Measurements from ENCODE around the gene CMC2. TPM values are rescaled to one million over a fixed set of nuclear protein-coding genes. Genes with fewer than 3 reads are reported as not detected.
A peak's percentile ranks its signal among the peaks of the same experiment; 100 is the strongest.

The CMC2 gene
- total and polyA plus RNA-seq, 2 of the 13 experiments (the other 11 are each of a cell fraction or from before 2014, with no cell fraction given), result 116 to 129 TPM

DNA sequence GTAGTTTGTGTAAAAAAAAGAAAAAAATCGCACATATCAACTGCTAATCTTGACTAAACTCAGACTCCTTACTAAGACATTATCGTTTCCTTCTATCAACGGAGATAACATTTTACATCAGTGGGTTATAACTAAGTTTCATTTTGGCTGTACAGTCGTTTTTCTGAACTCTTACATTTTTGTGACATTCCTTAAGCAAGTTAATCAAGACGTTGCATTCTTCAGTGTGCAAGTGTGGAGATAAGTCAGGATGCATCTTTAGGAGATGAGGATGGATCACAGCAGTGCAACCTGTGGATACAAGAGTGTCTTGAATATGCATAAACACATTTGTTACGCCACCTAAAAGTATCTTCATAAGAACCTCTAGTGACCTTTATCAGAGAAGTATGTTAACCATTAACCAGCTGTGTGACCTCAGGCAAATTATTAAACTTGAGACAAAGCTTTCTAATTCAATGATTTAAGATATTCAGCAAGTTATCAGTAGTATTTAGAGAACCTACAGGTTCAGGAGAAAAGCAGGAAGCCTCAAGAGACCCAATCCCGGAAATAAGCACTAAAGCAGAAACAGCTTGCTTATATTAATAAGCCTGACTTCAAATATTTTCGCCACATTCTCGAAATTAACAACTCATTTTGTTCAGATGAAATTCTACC is 9.4 kb downstream of the CMC2 start:
- H3K4me3 ChIP-seq (replicated peaks in 1 of 3; ENCODE audit: insufficient read depth in 1 of 3, low read depth in 2 of 3, low read length in 3 of 3), result peak overlapping the region; percentile 27 to 52 (median 32); a peak in 5 of 6 replicates
- no peaks in the 10 kb centered on the region for H3K27me3 ChIP-seq (ENCODE audit: control insufficient read depth in 1 of 2, insufficient read depth in 2 of 2, low read length in 2 of 2)
- FAIRE-seq (peak; percentile 60), DNase-seq (ENCODE audit: low spot score) (peak; percentile 83), ATAC-seq (peak; percentile 73)
- H3K9me3 ChIP-seq (ENCODE audit: low read length), result no peaks in the 10 kb centered on the region; the same call in 1 of the 2 replicates
- H4K20me1 ChIP-seq (ENCODE audit: insufficient read depth, low read length), result no peaks in the 10 kb centered on the region
- intact Hi-C loops (cut with micrococcal nuclease; ENCODE audit: unreplicated experiment) (no loop called here), in situ Hi-C loops (cut with HindIII; ENCODE audit: extremely low pct_ligation_motif_present, low pct_unique_long_range_greater_than_20kb) (no loop called here)
- no TSS peak for BruUV-seq (replicated peaks)
- WGBS (ENCODE audit: low lambda C conversion rate), result 26% methylated on average over 9 of the region's 9 CpGs
- H3K4me1 ChIP-seq (ENCODE audit: insufficient read depth, low read length), result peaks cover 84% of the 10 kb centered on the region
- H2AFZ ChIP-seq (ENCODE audit: low read length), result peak overlapping the region; percentile 4
- H3K4me2 ChIP-seq (ENCODE audit: low read depth, low read length), result peak overlapping the region; percentile 74
- peak overlapping the region; percentile 59 for H3K9ac ChIP-seq (ENCODE audit: insufficient read depth, low read depth, low read length)
- peaks cover 98% of the 10 kb centered on the region for H3K79me2 ChIP-seq (ENCODE audit: insufficient read depth, low read length)
- CTCF ChIA-PET (ENCODE audit: low intra/inter-chr PET ratio, low total read pairs), result no interaction called here
- H3K36me3 ChIP-seq (replicated peaks in 1 of 2; ENCODE audit: control insufficient read depth in 1 of 2, insufficient read depth in 2 of 2, low read length in 2 of 2), result no peaks in the 10 kb centered on the region
- peak overlapping the region; percentile 72 for H3K27ac ChIP-seq (ENCODE audit: extremely low read length, insufficient read depth, low read length)
- POLR2A ChIA-PET, result interaction anchor here (0.7 to 1.6 kb wide), 4 partner anchors 8 to 82 kb away, joined by 3 to 19 read pairs (median 3); partner anchors contain the start of genes C16orf46, CENPN and CMC2
- TF ChIP-seq ZNF12 (CRISPR knock-in tag; IDR thresholded peaks at IDR 0.05), result no peak
- no peak for TF ChIP-seq AKNA (CRISPR knock-in tag; IDR thresholded peaks at IDR 0.05; ENCODE audit: borderline replicate concordance)
- no peak for TF ChIP-seq MEIS1 (CRISPR knock-in tag; IDR thresholded peaks at IDR 0.05; ENCODE audit: borderline replicate concordance)
- peak; percentile 45; the same call in 1 of the 2 replicates for TF ChIP-seq NCOR1 (IDR thresholded peaks at IDR 0.05; ENCODE audit: borderline replicate concordance, low read length)
- TF ChIP-seq RXRA (CRISPR knock-in tag; IDR thresholded peaks at IDR 0.05), result no peak
- TF ChIP-seq MLX (CRISPR knock-in tag; IDR thresholded peaks at IDR 0.05), result 0 out of 2 replicates have a peak, but pooled peaks have one; percentile 18
- no peak for TF ChIP-seq MTF2 (CRISPR knock-in tag; IDR thresholded peaks at IDR 0.05; ENCODE audit: borderline replicate concordance)
- no peak for TF ChIP-seq ZNF607 (CRISPR knock-in tag; IDR thresholded peaks at IDR 0.05; ENCODE audit: borderline replicate concordance)
- TF ChIP-seq ZMAT5 (CRISPR knock-in tag; IDR thresholded peaks at IDR 0.05; ENCODE audit: borderline replicate concordance, low read depth), result no peak
- TF ChIP-seq PPARG (CRISPR knock-in tag; conservative IDR thresholded peaks at IDR 0.05), result peak; percentile 70
- no peak for TF ChIP-seq ZNF136 (CRISPR knock-in tag; IDR thresholded peaks at IDR 0.05; ENCODE audit: low read depth)
- no peak for TF ChIP-seq ZNF441 (CRISPR knock-in tag; IDR thresholded peaks at IDR 0.05; ENCODE audit: borderline replicate concordance)
- no peak for TF ChIP-seq ZNF33A (CRISPR knock-in tag; IDR thresholded peaks at IDR 0.05; ENCODE audit: borderline replicate concordance)
- no peak for TF ChIP-seq ZFP82 (CRISPR knock-in tag; IDR thresholded peaks at IDR 0.05; ENCODE audit: borderline replicate concordance)
- TF ChIP-seq GATA4 (IDR thresholded peaks at IDR 0.05; ENCODE audit: borderline replicate concordance, low read depth), result no peak
- 0 out of 2 replicates have a peak, but pooled peaks have one; percentile 18 for TF ChIP-seq KDM6A (CRISPR knock-in tag; IDR thresholded peaks at IDR 0.05; ENCODE audit: low read depth)
- TF ChIP-seq ZNF460 (CRISPR knock-in tag; IDR thresholded peaks at IDR 0.05; ENCODE audit: borderline replicate concordance), result no peak
- TF ChIP-seq CBX1 (IDR thresholded peaks at IDR 0.05; ENCODE audit: low read depth), result no peak
- TF ChIP-seq BHLHE40 (IDR thresholded peaks at IDR 0.05; ENCODE audit: low read length), result no peak
- TF ChIP-seq ZNF792 (CRISPR knock-in tag; IDR thresholded peaks at IDR 0.05), result no peak; the same call in 1 of the 2 replicates
